HepG2 (cell line): ENCODE data around the gene DCAF15. TPM values are rescaled to one million over a fixed set of nuclear protein-coding genes. Genes with fewer than 3 reads are reported as not detected.

Source experiments
- CHD4 ChIP-seq: fragments of 200-600 bp; sonication (generic); IDR thresholded peaks from 2 replicates; pipeline ENCODE4 v1.7.0; 2017; ENCODE audit warnings: mild to moderate bottlenecking, low read length, borderline replicate concordance
- CTCF ChIP-seq: sonication (generic); formaldehyde crosslinking; IDR thresholded peaks from 2 replicates; pipeline ENCODE4 v1.5.0; 2020; ENCODE audit warnings: mild to moderate bottlenecking, missing genetic modification reagents, moderate library complexity
- ELF3 ChIP-seq: IDR thresholded peaks from 2 replicates; pipeline ENCODE4 v1.6.1; 2016; ENCODE audit warnings: missing genetic modification reagents, missing compliant biosample characterization
- EZH2 ChIP-seq: conservative IDR thresholded peaks from 2 replicates; pipeline ENCODE4 v1.6.1; 2012; ENCODE audit warnings: mild to moderate bottlenecking, low read depth, low read length, moderate library complexity
- FOXO4 ChIP-seq: sonication (generic); formaldehyde crosslinking; conservative IDR thresholded peaks from 2 replicates; pipeline ENCODE4 v1.8.1; 2023; ENCODE audit warnings: missing genetic modification reagents
- GABPA ChIP-seq, 2 experiments: IDR thresholded peaks; 2 replicates each; pipeline ENCODE4 v1.6.1; 2011 to 2016; ENCODE audit warnings: low read depth in 2 of 2, low read length in 1 of 2, missing biosample characterization in 1 of 2, missing genetic modification characterization in 1 of 2
- GATAD2A ChIP-seq: IDR thresholded peaks from 2 replicates; pipeline ENCODE4 v1.6.1; 2016
- HMGA1 ChIP-seq: sonication (generic); formaldehyde crosslinking; conservative IDR thresholded peaks from 2 replicates; pipeline ENCODE4 v1.4.0; 2020; ENCODE audit warnings: missing genetic modification reagents
- MAZ ChIP-seq, 2 experiments: sonication (generic) in 1 of 2; formaldehyde crosslinking in 1 of 2; IDR thresholded peaks; 2 replicates each; pipeline versions ENCODE4 v1.5.0 to v1.6.1; 2012 to 2020; ENCODE audit warnings: low read depth in 2 of 2, mild to moderate bottlenecking in 2 of 2, borderline replicate concordance in 1 of 2, improper control_type of control experiment in 1 of 2, low read length in 1 of 2, missing genetic modification reagents in 1 of 2, moderate library complexity in 1 of 2
- NFYC ChIP-seq: IDR thresholded peaks from 2 replicates; pipeline ENCODE4 v1.6.1; 2016; ENCODE audit warnings: missing genetic modification reagents, missing compliant biosample characterization
- NR2F1 ChIP-seq, 2 experiments: fragments of 450-650 bp in 1 of 2; formaldehyde crosslinking in 1 of 2; IDR thresholded peaks; 2 replicates each; pipeline versions ENCODE4 v1.5.0 to v1.6.1; 2016 to 2020; ENCODE audit warnings: mild to moderate bottlenecking in 1 of 2, missing compliant biosample characterization in 1 of 2, missing genetic modification reagents in 1 of 2, moderate library complexity in 1 of 2
- PBX2 ChIP-seq: IDR thresholded peaks from 2 replicates; pipeline ENCODE4 v1.6.1; 2016; ENCODE audit warnings: control low read depth
- POLR2AphosphoS5 ChIP-seq: IDR thresholded peaks from 2 replicates; pipeline ENCODE4 v1.6.1; 2012; ENCODE audit warnings: low read depth, low read length
- POLR2G ChIP-seq: fragments of 200-400 bp; formaldehyde crosslinking; IDR thresholded peaks from 2 replicates; pipeline ENCODE4 v1.6.1; 2018; ENCODE audit warnings: mild to moderate bottlenecking, low read depth, low read length, moderate library complexity
- RBFOX2 ChIP-seq: fragments of 200-400 bp; formaldehyde crosslinking; IDR thresholded peaks from 2 replicates; pipeline ENCODE4 v1.6.1; 2017; ENCODE audit warnings: low read depth, mild to moderate bottlenecking, low read length
- THRA ChIP-seq: sonication (generic); formaldehyde crosslinking; IDR thresholded peaks from 2 replicates; pipeline ENCODE4 v1.4.0; 2020; ENCODE audit warnings: missing genetic modification reagents, borderline replicate concordance
- ZFP90 ChIP-seq: sonication (generic); formaldehyde crosslinking; IDR thresholded peaks from 2 replicates; pipeline ENCODE4 v1.8.0; 2022; ENCODE audit warnings: missing genetic modification reagents, mild to moderate bottlenecking, inconsistent platforms, borderline replicate concordance
- ZNF282 ChIP-seq: fragments of 450-650 bp; IDR thresholded peaks from 2 replicates; pipeline ENCODE4 v1.6.1; 2018; ENCODE audit not compliant: partially characterized antibody
- ZNF652 ChIP-seq: IDR thresholded peaks from 2 replicates; pipeline ENCODE4 v1.6.1; 2016; ENCODE audit warnings: low read depth, borderline replicate concordance
- polyA plus RNA-seq, 8 experiments: library from polyadenylated mRNA; depleted of rRNA in 3 of 8; stranded (reverse) in 7 of 8; unstranded in 1 of 8; fragments of >200 nt; fragmentation: Illumina TruSeq in 4 of 8; extraction: Trizol in 4 of 8; gene quantifications; 2 replicates each; pipeline versions ENCODE4 v1.2.1 to v1.2.3, GENCODE V29; 2011 to 2016; ENCODE audit warnings: low read depth in 4 of 8, missing spikeins in 1 of 8, mixed read lengths in 1 of 8; ENCODE audit not compliant: insufficient read depth in 1 of 8
- total RNA-seq, 5 experiments: library from RNA; depleted of rRNA; stranded (reverse); fragments of >200 nt; fragmentation: Illumina TruSeq; extraction: Trizol; gene quantifications; 2 replicates each; pipeline ENCODE4 v1.2.3, GENCODE V29; 2016; ENCODE audit warnings: low read depth in 1 of 5

DCAF15 gene
- total and polyA plus RNA-seq, 2 of the 13 experiments (the other 11 are each of a cell fraction or from before 2014, with no cell fraction given) = 13.6 to 14.0 TPM

- TF ChIP-seq GABPA (IDR thresholded peaks at IDR 0.05; ENCODE audit: low read depth, low read length) (no peak), GABPA (CRISPR knock-in tag; IDR thresholded peaks at IDR 0.05; ENCODE audit: low read depth) (0 out of 2 replicates have a peak, but pooled peaks have one; percentile 24), NFYC (CRISPR knock-in tag) (peak; percentile 27; the same call in 1 of the 2 replicates), NR2F1 (CRISPR knock-in tag; IDR thresholded peaks at IDR 0.05) (0 out of 4 replicates have a peak, but pooled peaks of 1 of the 2 experiments have one; percentile 14), THRA (no peak), HMGA1 (CRISPR knock-in tag) (no peak), POLR2AphosphoS5 (peak; percentile 39; the same call in 1 of the 2 replicates), EZH2 (no peak), CHD4 (peak; percentile 100), RBFOX2 (peak; percentile 76), ZNF652 (CRISPR knock-in tag) (no peak), MAZ (IDR thresholded peaks at IDR 0.05; ENCODE audit: borderline replicate concordance, low read depth, low read length) (peak; percentile 89), MAZ (CRISPR knock-in tag; IDR thresholded peaks at IDR 0.05; ENCODE audit: low read depth) (peak; percentile 56; the same call in 1 of the 2 replicates), GATAD2A (CRISPR knock-in tag) (0 out of 2 replicates have a peak, but pooled peaks have one; percentile 16), ELF3 (CRISPR knock-in tag) (peak; percentile 34; the same call in 1 of the 2 replicates), ZNF282 (no peak), POLR2G (peak; percentile 38; the same call in 1 of the 2 replicates), FOXO4 (CRISPR knock-in tag) (no peak), PBX2 (peak; percentile 16; the same call in 1 of the 2 replicates), CTCF (CRISPR knock-in tag) (no peak), ZFP90 (CRISPR knock-in tag) (no peak)
These were observed 53.2 kb downstream of the DCAF15 start (continued) for GRCh38 chr19:14005349-14006084.
